HEK293T (cell line): ENCODE measurements around the gene APOA5.

Experiments used
- ELF4 ChIP-seq: fragments of 450-650 bp; IDR thresholded peaks from 2 replicates; pipeline ENCODE4 v1.6.1; 2017; ENCODE audit warnings: antibody characterized with exemption
- NFRKB ChIP-seq: fragments of 450-650 bp; IDR thresholded peaks from 2 replicates; pipeline ENCODE4 v1.6.1; 2016; ENCODE audit warnings: mild to moderate bottlenecking, moderate library complexity
- SUZ12 ChIP-seq: fragments of 450-650 bp; IDR thresholded peaks from 2 replicates; pipeline ENCODE4 v1.6.1; 2016; ENCODE audit warnings: mild to moderate bottlenecking
- ZNF384 ChIP-seq: fragments of 450-650 bp; IDR thresholded peaks from 2 replicates; pipeline ENCODE4 v1.6.1; 2016
- TF ChIP-seq, protein P1 (sequence below): fragments of 450-650 bp; IDR thresholded peaks from 2 replicates; pipeline ENCODE4 v1.6.1; 2016

DNA sequence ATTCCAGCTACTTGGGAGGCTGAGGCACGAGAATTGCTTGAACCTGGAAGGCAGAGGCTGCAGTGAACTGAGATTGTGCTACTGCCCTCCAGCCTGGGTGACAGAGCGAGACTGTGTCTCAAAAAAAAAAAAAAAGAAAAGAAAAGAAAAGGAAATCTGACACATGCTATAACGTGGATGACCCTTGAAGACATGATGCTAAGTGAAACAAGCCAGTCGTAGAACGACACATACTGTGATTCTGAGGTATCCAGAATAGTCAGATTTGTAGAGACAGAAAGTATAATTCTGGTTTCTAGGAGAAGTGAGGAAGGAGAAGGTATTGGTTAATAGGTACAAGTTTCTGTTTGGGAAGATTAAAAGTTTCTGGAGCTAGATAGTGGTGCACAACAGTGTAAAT is 6.7 kb upstream of the APOA5 start:
- no peak for TF ChIP-seq NFRKB
- TF ChIP-seq SUZ12, result no peak
- no peak for TF ChIP-seq ELF4
- TF ChIP-seq ZNF384, result no peak
- TF ChIP-seq, protein P1, sequence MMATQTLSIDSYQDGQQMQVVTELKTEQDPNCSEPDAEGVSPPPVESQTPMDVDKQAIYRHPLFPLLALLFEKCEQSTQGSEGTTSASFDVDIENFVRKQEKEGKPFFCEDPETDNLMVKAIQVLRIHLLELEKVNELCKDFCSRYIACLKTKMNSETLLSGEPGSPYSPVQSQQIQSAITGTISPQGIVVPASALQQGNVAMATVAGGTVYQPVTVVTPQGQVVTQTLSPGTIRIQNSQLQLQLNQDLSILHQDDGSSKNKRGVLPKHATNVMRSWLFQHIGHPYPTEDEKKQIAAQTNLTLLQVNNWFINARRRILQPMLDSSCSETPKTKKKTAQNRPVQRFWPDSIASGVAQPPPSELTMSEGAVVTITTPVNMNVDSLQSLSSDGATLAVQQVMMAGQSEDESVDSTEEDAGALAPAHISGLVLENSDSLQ, result no peak
